GM12874 (cell line): Measurements from ENCODE around the gene CCNK.

Source experiments
- TF ChIP-seq, protein P1 (sequence below): IDR thresholded peaks from 2 replicates; pipeline ENCODE4 v1.5.1; 2011; ENCODE audit warnings: low read depth, mild to moderate bottlenecking, control low read depth, low read length, moderate library complexity; ENCODE audit not compliant: insufficient read depth

The CCNK gene

DNA sequence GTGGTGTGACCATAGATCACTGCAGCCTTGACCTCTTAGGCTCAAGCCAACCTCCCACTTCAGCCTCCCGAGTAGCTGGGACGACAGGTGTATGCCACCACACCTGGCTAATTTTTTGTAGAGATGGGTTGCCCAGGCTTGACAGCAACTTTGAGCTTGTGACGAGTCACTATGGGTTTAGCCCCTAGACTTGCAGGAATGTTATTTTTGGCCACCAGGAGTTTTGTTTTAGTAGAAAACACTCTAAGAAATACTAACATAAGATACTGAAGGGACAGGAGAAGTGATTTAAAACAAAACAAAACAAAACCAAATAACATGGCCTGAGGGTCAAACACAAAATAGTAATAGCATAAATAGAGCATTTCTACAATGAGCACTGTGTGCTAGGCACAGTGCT, 27.0 kb upstream of the CCNK start:
- TF ChIP-seq, protein P1, sequence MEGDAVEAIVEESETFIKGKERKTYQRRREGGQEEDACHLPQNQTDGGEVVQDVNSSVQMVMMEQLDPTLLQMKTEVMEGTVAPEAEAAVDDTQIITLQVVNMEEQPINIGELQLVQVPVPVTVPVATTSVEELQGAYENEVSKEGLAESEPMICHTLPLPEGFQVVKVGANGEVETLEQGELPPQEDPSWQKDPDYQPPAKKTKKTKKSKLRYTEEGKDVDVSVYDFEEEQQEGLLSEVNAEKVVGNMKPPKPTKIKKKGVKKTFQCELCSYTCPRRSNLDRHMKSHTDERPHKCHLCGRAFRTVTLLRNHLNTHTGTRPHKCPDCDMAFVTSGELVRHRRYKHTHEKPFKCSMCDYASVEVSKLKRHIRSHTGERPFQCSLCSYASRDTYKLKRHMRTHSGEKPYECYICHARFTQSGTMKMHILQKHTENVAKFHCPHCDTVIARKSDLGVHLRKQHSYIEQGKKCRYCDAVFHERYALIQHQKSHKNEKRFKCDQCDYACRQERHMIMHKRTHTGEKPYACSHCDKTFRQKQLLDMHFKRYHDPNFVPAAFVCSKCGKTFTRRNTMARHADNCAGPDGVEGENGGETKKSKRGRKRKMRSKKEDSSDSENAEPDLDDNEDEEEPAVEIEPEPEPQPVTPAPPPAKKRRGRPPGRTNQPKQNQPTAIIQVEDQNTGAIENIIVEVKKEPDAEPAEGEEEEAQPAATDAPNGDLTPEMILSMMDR = no peak

DNA sequence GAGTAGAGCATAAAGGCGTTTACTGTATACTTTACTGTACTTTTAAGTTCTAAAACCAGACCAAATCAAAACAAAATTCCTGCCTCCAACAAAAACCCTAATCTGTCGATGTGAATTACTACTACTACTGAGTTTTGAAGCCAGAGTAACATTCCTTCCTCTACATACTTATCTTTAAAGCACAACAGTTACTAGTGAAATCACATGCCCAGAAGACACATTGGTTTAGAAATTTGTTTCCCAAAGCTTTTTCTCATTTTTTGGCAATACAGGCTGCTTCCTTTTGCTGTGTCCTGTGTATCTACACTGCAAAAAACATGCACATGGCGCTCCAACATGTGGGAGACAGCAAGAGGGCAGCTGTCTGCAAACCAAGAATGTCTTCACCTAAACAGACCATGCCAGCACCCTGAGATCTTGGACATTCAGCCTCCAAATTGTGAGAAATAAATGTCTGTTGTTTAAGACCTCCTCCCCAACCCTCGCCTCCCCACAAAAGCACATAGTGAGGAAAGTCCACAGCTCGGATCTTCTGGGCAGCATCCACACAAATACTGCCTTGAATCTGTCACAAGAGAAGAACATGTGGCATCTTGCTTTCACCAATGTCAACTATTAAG, 21.6 kb upstream of the CCNK start:
- TF ChIP-seq, protein P1 = no peak

DNA sequence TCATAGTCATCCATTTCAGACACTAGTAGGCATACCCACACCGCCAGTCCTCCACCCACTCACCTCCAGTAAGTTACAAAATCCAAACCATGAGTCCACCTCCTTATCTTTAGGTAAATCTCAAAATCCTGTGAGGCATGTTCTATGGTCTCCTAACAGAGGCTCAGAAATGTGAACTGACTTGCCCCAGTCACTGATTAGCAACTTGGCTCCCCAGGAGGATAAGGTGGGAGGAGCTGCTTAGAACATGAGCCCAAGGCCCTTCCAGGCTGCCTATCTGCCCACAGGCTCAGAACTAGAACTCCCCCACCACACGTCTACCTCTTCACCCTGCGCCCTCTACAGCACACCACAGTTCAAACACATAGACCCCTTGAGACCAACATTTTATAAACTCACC, 20.4 kb upstream of the CCNK start:
- TF ChIP-seq, protein P1 = no peak

DNA sequence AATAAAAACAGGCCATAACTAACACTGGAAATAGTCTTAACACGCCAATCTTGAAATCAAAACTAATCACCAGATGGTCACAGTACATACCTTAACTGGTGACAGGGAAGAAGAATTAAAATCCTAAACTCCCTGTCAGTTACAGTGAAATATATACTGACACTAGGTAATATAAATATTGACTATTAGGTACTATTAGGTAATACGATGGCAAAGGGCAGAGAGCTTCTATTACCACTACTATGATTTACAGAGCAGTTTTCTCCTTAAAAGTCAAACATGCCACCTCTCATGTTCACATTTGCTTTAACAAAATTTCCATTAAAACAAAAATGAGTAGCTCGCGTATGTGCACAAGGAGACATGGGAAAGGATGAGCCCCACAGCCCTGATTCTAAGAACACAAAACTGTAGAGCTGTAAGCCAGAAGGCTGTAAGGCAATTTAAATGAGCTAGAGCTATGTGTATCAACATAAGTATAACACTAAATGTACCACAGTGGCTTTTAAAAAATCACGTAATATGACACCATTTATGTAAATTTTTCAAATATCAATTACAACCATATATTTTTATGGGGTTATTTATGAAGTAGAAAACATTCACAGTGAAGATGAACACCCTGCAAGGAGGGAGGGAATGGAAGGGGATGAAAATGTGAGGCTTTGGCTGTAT, 19.7 kb upstream of the CCNK start:
- TF ChIP-seq, protein P1 = no peak

DNA sequence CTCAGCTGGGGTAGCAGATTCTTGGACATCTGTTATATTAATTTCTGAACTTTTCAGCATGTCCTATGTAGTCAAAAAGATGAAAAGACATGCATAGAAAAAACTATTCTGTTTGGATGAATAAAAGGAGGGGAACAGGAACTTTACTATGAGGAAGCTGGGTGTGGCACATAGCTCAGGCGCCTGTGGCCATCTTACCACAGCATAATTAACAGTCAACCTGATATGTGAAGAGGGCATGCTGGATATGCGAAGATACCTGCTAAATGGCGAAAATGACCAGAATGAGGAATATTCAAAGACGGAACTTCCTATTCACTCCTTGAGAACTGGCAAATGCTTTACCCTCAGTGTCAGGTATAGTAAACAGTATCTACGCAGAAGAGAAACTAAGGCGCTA, 19.0 kb upstream of the CCNK start:
- TF ChIP-seq, protein P1 = no peak

DNA sequence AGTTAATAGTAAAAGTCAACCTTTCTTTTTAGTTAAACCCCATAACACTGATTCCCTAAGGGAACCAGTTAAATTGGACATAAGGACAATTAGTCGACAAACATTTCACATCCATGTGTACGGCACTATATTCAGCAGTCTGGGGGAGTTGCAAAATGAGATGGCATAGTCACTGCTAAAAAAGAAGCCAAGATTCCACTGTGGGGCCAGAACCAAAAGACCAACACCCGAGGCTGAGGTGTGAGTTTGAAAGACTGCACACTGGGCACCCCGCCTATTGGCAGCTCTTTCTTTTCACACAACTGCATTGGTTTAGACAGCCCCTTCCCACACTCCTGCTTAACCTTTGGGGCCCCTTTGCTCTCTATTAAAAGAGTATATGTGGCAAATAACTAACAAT, 17.2 kb upstream of the CCNK start:
- TF ChIP-seq, protein P1 = no peak

DNA sequence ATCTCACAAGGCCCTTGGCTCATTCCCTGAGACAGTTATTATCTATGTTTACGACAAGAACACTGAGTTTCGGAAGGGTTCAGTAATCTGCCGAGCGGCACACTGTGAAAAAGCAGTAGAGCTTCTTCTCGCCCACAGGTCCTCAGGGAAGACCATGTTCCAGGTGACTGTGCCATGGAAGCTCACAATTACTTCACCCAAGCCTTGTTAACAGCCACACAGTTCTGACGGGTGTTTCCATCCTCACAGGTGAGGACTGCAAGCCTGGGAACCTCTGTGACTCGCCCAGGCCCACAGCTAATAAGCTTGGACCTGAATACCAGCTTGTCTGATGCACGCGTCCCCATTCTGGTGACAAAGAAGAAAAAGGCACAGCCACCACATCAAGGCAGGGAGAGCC, 15.9 kb upstream of the CCNK start:
- TF ChIP-seq, protein P1 = no peak

DNA sequence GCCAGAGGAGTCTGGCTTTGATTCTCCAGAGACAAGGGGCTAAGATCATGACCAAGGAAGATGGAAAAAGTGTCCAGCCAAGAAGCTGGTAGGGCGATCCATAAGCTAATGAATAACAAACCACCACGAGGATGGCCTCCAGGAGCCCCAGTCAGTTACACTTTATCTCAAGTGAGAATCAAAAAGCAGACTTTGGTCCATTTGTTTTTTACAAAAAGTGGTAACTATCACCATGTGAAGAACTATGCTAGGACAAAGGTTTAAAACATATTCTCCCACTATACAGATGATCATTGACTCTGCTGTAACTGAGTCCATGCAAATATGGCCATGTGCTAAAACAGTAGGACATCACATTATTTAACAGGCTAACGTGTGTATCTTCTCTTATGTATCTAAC, 14.5 kb upstream of the CCNK start:
- TF ChIP-seq, protein P1 = no peak
